Fibroblast of skin of left biceps (primary cell): ENCODE results near the gene DUS1L.

Experiments
- DNase-seq, 2 experiments: peaks; one replicate each; pipeline ENCODE4 v3.0.0-alpha.2; 2013; ENCODE audit warnings: low read depth in 2 of 2

The DUS1L gene

GRCh38 chr17:82076018-82076784 lies 10.6 kb upstream of the DUS1L start:
- no peak for DNase-seq

DNA sequence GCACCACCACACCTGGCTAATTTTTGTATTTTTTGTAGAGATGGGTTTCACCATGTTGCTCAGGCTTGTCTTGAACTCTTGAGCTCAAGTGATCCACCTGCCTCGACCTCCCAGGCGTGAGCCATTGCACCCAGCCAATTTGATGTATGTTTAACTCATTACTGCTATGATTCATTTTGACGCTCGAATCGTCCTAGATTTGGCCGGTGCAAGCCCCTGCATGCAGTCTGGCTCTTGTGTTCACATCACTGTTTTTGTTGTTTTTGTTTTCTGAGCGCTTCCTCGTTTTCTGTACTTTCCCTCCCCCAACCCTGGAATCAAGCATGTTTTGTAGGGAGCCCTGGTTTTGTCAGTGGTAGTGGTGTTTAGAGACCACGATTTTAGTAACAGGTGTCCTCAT lies 7.8 kb upstream of the DUS1L start:
- no peak for DNase-seq

- no peak for DNase-seq
These were observed 7.2 kb upstream of the DUS1L start for GRCh38 chr17:82072827-82073226.

GRCh38 chr17:82070611-82071010 lies 5.0 kb upstream of the DUS1L start:
- DNase-seq = no peak

- DNase-seq = no peak
These were observed 389 bp downstream of the DUS1L start for GRCh38 chr17:82065193-82065637.

DNA sequence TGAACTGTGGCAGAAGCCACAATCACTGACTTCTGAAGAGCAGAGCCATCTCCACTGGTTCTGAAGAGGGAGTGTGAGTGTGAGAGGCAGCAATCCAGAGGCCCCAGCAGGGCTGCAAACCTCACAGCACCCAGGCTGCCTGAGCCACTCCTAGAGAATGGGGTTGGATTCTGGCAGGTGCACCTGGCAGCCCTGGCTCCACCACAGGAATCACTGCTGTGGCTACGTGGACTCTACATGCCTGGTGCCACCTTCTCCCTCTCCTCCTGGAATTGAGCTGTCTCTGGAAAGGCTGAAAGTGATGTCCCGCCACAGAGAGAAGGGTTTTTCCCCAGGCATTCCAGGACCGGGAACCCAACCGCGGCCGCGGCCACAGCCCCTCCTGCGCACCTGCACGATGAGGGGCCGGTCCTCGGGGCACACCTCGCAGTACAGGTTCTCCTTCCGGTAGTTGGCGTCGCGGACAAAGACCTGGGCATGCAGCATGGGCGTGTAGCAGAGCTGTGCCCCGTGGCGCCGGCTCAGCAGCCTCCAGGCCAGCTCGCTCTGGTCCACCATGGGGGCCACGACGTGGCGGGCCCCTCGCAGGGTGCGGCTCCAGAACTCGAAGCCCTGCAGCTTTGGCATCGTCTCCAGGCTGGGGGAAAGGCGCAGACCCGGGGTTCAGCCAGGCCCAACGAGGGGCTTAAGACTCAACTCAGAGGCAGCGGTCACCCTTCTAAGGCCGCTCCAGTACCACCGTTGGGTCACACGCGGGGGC lies 991 bp downstream of the DUS1L start:
- no peak for DNase-seq

DNA sequence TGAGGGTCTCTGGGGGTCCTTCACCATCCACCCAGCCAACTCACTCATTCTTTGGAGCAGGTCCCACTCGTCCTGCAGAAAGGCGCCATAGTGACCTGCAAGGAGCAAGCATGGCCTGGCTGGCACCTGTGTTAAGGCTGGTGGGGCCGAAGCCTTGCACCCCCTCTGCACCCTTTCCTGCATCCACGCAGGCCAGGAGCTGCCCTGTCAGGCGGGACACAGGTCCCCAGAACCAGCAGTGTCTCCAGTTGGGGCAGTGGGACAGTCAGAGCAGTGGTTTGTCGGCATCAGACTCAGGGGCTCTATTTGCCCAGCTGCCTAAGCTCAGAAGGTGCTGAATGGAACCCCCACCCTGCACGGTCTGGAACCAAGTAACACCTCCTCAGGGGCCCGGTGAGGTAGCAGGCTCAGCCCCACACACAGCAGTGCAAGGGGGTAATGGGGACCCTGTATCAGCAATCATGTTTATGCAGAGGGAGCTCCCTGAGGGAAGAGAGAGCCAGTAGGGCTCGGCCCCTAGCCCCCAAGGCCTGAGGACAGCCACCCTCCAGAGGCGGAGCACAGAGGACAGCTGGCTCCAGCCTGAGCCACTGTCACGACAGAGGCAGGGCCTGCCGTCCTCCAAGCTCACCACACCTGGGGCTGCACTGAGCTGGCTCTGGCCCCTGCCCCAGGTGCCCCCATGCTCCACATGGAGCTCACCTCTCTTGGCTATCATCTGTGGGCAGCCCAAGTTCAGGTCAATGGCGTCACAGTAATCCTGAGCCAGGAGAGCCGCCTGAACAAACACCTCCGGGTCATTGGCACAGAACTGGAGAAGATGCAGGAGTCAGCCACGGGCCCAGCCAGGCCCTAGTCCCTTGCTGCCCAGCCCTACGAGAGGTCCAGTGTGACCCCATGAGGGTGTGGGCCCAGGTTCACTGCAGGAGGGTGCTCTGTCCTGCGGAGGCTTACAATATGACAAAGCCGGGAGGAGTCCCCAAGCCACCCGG lies 1.9 kb downstream of the DUS1L start:
- DNase-seq = no peak

DNA sequence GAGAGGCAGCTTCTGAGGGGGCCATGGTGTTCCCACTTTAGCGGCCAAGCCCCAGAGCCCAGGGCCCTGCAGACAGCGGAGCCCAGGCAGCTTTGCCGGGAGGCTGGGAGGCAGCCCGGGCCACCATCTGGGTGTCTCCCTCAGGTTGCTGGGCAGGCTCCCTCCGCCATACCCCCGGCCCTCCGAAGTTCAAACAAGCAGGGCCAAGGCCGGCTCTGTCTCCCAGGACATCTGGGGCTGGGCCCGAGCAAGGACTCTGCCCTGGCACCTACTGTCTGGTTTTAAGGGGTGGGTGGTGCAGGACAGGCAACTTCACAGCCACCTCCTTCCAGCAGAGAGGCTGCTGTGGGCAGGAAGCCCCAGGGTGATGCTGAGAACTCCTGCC lies 2.6 kb downstream of the DUS1L start:
- no peak for DNase-seq

DNA sequence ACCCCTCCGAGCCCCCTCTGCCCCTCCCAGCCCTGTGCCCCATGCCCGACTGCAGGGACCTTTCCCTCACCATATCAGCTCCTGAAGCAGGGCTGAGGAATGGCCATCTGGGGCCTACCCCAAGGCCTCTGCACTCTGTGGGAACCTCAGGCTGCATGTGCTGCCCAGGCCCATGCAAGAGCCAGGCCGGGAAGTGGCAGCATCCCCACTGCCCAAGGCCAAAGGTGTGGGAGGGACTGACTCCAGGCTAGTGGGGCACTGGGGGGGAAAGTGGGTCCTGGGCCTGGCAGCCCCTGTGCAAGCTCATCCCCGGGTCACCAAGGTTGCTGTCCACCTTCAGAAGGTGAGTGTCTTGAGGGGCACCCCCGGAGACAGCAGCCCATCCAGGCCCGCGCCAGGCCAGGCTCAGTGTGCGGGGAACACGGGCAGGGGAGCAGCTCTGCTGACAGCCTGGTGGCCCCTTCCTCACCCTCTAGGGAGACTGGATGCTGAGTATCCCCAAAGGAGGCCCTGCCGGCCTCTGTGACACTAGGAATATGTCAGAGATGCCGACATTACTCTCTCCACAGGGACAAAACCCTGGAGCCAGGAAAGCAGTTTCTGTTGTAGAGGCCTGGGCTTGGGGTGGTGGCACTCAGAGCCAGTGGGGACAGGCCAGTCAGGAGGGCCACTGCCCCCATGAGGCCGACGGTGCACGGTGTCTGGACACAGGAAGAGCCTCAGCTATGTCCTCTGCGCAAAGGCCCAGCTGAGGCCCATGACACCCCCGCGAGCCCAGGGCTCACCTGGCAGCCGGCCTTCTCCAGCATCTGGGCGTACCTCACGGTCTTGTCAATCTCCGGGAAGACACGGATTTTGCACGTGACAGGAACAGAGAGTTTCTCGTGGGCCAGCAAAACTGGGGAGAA lies 3.3 kb downstream of the DUS1L start:
- DNase-seq = no peak

GRCh38 chr17:82061047-82061925 lies 4.3 kb downstream of the DUS1L start:
- no peak for DNase-seq

- no peak for DNase-seq
These were observed 5.0 kb downstream of the DUS1L start for GRCh38 chr17:82060614-82061013.

DNA sequence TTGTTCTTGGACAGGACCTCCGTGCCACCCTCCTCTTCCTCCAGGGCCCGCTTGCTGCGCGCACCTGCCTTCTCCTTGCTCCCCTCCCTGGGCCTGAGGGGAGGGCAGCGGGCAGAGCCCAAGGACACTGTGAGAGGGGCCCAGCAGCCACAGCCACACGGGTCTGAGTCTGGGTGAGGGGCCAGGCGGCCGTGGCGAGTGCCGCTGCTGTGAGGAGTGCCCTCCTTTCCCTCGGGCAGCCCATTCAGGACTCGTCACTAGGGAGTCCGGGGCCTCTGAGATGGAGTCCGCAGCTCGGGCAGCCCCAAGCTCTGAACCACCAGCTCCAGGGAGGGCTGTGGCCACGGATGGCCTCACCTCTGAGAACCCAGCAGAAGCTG lies 5.6 kb downstream of the DUS1L start:
- DNase-seq = no peak

GRCh38 chr17:82059272-82060000 lies 6.2 kb downstream of the DUS1L start:
- no peak for DNase-seq

GRCh38 chr17:82058855-82059249 lies 6.8 kb downstream of the DUS1L start:
- no peak for DNase-seq

- no peak for DNase-seq
These were observed 7.3 kb downstream of the DUS1L start for GRCh38 chr17:82058230-82058854.

GRCh38 chr17:82056729-82057621 lies 8.6 kb downstream of the DUS1L start:
- DNase-seq = no peak

GRCh38 chr17:82055965-82056728 lies 9.5 kb downstream of the DUS1L start:
- no peak for DNase-seq
